Transverse colon (tissue), 4 donors: ENCODE results near the gene IL17C.

Experiments used
- CTCF ChIP-seq, 5 experiments: fragments of 200-600 bp in 3 of 5; fragments of 450-650 bp in 2 of 5; sonication (generic) in 3 of 5; IDR thresholded peaks; 1 replicate in 2 of 5; 2 replicates in 3 of 5; pipeline ENCODE4 v1.5.1; 2016 to 2017; ENCODE audit warnings: antibody characterized with exemption in 5 of 5, inconsistent platforms in 3 of 5, mild to moderate bottlenecking in 2 of 5, moderate library complexity in 1 of 5
- EP300 ChIP-seq: sonication (generic); formaldehyde crosslinking; IDR thresholded peaks from one replicate; pipeline ENCODE4 v1.6.1; 2017; ENCODE audit warnings: antibody characterized with exemption, low read depth
- POLR2A ChIP-seq: fragments of 450-650 bp; IDR thresholded peaks from one replicate; pipeline ENCODE4 v1.6.1; 2016; ENCODE audit warnings: antibody characterized with exemption, mild to moderate bottlenecking, moderate library complexity
- POLR2AphosphoS5 ChIP-seq, 3 donors: sonication (generic); formaldehyde crosslinking; IDR thresholded peaks; one replicate each; pipeline ENCODE4 v1.6.1; 2016; ENCODE audit warnings: antibody characterized with exemption in 3 of 3

DNA sequence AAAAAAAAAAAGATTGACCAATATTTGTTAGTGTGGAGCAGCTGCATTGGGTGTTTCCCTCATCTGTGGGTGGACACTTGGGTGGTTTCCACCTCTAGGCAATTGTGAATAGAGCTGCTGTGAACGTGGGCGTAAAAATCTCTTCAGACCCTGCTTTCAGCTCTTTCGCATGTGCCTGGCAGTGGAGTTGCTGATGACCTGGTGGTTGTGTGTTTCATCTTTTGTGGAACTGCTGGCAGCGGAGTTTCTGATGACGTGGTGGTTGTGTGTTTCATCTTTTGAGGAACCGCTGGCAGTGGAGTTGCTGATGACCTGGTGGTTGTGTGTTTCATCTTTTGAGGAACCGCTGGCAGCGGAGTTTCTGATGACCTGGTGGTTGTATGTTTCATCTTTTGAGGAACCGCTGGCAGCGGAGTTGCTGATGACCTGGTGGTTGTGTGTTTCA lies 46.8 kb upstream of the IL17C start:
- TF ChIP-seq CTCF (IDR thresholded peaks at IDR 0.05) (no peak), POLR2A (no peak), POLR2AphosphoS5 (IDR thresholded peaks at IDR 0.05) (no peak), EP300 (no peak)
